Islet precursor cell (in vitro differentiated cells): ENCODE measurements around the gene MAP4K4.

Experiments
- DNase-seq: peaks from one replicate; pipeline ENCODE4 v3.0.0-alpha.2; 2018

MAP4K4 gene

DNA sequence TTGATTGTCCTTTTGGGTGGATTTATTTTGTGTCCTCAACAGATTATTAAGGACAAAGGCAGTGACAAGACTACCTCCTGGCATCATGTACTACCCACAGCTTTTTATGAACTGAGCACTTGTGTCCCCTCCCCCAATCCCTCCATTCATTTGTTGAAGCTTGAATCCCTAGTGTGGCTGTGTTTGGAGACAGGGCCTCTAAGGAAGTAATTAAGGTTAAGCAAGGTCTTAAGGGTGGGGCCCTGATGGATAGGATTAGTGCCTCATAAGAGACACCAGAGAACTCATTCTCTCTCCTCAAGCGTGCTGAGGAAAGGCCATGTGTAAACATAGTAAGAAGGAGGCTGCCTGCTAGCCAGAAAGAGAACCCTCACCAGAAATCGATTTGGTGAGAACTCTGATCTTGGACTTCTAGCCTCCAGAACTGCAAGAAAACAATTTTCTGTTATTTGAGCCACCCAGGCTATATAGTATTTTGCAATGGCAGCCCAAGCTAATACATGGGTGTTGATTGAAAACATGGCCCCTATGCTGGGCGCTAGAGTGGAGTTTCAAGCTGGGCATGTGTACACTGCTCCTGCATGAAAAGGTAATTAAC, 3.4 kb upstream of the MAP4K4 start:
- DNase-seq = no peak

DNA sequence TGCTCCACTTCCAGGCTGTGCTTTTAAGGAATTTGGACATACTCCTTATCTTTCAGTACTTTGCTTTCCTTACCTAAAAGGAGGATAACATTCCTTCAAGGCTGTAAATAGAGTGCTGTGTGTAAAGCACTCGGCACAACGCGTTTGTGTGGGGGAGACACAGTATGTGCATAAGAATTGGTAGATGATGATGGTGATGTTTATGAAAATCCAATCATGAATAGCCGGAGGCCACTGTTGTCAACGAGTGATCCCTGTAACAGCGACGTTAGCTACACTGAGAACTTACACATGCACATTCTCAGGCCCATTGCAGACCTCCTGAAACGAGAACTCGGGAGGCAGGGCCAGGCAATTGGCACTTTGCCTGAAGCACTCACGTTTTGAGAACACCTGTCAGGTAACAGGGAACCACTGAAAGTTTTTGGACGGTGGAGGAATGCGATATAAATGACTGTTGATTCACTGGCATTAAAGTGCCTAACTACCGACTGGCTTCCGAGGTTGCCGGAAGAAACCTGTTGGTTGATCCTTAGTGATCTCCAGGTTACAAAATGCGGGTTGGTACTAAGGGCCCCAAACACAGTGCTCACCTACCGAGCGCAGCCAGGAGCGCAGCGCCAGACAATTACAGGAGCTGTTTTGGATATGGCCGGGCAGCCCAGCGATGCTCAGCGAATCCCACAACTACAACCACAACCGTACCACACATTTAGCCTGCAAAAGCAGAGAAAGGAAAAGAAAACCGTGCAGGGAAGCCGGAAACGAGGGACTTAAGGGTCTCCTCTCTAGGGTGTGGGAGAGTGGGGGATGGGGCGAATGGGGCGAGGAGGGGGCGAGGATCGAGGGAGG, 1.0 kb upstream of the MAP4K4 start:
- peak; percentile 60 for DNase-seq

DNA sequence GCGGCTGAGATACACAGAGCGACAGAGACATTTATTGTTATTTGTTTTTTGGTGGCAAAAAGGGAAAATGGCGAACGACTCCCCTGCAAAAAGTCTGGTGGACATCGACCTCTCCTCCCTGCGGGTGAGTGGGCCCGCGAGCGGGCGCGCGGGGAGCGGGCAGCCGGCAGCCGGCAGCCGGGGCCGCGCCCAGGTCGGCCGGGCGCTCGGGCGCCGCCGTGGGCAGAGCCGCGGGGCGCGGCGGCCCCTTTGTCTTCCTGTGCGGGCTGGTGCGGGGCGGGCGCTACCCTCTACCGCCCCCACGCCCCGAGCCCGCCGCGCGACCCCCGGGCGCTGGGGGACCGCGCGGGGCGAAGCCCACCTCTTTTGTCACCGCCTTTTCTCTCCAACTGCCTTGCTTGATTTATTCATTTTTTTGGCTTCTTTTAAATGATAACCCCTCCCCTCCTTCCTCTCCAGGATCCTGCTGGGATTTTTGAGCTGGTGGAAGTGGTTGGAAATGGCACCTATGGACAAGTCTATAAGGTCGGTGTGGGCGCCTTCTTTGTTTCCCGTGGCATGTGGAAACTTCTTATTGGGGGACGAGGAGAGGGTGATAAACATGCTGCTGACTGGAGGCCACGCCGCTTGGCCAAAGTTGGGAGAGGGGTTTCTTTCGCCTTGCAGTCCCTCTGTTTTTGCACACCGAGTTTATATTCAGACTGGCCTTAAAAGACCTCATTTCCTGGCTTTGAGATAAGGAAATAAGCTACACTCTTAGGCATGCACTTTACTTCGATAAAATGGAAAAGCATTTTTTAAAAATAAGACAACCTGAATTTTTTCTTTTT, 722 bp downstream of the MAP4K4 start:
- DNase-seq = no peak

DNA sequence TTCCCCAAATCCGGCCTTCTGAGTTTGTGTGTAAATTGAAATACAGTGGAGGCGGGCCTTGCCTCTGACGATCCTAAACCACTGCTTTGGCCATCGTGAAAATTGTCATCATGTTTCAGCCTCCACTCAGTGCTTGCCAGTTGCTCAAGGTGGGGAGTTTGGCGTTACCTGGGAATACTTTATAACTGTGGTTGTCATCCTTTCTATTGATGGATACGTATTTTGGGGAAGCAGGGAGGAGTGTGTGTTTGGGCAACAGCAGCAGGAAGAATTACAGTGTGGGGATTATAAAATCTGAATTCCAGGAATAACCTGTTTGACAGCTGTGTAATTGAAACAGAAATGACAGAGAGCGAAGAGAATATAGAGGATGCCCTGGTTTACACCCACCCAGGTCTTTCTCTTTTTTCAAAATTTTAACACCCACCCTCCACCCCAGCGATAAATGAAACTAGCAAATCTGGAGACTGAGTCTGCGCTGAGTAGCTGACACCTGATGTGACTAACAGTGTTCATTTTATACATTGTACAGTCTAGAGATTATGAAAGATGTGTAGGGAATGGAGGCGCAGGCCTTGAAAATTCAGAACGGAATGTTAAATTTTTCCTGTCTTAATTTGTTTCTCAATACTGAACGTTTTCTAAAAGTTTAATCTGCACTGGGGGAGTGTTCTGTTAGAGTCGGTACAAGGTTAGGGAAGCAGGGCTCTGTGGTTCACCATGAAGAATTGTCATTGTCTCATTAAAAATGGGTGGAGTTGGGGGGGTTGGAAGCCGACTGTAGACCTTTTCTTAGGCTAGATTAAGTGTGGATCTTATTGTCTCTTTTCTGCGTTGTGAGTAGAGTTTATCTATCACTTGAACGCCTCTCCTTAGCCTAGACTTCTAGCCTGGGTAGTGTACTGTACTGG, 1.6 kb downstream of the MAP4K4 start:
- DNase-seq = no peak

DNA sequence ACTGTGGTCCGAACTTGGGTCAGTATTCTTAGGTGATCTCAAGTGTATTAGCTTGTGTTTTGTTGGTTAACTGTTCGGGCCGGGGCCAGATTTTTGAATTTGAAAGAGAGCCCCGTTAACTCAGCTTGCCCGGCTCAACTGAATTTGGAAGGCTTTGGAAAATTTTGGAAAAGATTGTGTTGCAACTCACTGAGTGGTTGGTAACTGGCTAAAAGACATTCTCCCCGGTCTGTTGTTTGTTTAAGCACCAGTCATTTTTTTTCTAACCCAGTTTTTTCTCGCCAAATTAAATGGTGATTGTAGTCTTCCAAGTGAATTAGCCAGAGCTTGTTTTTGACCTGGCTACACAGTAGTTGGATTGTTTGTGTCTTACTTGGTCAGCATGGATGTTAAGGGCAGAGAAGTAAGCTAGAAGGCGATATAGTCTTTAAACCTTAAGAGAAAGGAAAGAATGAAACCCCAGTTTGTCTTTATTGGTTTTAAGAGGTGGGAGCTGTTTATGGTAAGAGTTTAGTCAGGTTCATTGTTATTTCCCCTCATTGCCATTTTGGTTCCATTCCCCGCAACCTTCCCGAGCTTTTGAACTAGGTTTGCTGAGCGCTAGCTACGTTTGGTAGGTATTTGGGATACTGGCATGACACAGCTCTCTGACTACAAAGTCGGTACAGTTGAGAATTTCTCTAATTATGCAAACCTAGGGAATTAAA, 2.4 kb downstream of the MAP4K4 start:
- DNase-seq = no peak

DNA sequence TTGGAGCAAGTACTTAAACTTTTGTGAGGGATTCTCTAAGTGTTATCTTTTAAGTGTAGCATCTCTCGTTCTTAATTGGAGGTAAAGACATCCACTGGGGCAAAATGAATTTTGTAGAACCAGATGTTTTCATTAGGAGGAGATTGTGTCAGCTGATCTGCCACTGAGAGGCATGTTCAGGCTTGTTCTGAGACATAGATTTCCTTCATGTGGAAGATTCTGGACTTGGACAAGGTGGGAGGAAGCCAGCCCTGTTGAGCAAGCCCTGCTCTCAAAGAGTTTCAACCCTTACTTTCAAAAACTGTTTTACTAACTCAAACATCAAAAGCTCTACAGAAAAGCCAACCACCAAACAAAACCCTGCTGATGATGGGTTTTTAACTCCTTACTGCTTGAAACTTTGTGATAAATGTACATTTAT, 6.5 kb downstream of the MAP4K4 start:
- no peak for DNase-seq

DNA sequence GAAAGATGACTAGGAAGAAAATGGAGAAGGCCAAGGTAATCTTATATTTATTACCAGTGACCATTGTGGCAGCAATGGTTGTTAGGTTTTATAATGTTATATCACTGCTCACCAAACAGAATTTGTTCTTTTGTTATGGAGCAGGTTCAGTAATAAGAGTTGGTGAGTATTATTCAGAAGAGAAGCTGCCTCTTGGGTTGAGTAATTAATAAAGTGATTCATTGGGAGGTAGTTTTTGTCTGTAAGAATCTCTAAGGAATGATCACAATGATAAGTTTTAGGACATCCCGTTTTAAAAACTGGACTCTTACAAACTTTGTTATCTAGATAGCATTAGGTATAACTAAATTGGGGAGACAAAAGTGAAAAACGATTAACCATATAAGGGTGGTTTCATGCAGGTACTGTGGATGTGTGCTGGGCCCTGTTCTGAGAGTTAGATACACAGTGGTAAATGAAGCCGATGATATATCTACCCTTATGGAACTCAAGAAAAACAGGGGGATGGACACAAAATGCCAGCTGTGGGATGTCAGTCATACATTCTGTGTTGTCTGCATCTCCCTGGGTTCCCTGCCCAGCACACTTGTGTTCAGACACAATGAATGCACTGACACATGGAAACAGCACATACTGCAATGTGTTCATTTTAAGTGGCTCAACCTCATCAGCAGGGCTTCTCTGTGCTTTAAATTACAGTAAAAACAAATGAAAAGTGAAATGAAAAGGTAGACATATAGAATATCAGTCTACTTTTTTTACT, 7.5 kb downstream of the MAP4K4 start:
- DNase-seq = no peak

DNA sequence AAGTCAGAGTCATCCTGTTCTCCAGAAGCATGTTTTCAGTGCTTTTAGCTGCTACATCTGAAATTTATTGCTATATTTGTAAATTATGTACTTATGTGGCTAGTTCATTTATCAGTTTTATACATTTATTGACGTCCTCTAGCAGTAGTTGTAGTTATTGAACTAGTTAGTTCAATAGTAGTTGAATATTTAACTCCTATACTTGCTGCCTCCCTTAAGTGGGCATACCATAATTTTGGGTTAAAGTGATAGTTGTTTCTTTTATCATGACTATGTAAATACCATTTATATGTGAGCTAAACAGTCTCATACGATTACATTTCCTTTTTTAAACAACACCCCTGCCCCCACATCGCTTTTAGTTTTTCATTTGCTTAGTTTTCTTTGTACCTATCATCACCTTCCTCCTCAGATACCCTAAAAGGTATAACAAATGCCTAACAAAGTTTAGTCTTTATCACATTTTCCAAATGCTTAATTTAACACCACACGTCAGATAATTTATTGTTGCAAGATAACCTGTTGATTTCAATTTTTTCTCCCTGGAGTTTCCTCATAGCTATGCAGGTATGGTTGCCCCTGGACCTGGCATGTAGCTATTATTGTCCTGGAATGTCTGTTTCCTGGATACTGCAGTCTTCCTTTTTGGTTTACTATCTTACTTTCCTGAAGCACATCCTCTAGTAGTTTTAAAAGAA, 8.8 kb downstream of the MAP4K4 start:
- peak; percentile 8 for DNase-seq

DNA sequence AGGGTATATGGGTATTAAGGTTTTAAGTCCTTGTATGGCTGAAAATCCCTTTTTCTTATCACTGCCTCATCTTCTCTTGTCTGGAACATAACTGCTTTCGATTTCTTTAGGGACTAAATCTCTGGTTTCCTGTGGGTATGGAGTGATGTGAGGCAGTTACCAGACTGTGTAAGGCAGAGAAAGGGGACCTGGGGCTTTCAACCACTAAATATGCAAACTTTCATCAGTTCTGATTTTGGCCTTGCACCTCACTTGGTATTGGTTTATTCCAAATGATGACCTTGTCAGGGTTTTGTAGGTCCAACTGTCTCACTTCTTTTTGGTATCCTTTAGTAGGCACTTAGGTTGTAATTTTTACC, 9.3 kb downstream of the MAP4K4 start:
- DNase-seq = peak; percentile 12

DNA sequence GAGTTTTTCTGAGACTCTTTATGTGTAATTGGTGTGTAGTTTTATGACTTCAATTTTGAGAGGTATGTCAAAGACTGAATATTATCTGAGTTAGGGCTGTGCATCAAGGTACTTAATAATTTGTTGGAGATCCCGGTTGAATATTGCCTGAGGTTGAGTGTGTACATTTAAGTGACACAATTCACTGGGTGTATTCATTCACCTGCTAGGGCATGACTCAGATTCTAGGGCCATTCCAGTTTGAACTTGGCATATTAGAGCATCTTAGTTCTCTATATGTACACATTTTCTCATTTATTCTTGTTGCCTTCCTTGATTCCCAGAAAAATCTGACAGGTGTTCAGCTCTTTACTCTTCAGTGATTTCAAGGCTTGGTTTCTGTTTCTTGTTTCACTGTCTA, 12.5 kb downstream of the MAP4K4 start:
- no peak for DNase-seq

DNA sequence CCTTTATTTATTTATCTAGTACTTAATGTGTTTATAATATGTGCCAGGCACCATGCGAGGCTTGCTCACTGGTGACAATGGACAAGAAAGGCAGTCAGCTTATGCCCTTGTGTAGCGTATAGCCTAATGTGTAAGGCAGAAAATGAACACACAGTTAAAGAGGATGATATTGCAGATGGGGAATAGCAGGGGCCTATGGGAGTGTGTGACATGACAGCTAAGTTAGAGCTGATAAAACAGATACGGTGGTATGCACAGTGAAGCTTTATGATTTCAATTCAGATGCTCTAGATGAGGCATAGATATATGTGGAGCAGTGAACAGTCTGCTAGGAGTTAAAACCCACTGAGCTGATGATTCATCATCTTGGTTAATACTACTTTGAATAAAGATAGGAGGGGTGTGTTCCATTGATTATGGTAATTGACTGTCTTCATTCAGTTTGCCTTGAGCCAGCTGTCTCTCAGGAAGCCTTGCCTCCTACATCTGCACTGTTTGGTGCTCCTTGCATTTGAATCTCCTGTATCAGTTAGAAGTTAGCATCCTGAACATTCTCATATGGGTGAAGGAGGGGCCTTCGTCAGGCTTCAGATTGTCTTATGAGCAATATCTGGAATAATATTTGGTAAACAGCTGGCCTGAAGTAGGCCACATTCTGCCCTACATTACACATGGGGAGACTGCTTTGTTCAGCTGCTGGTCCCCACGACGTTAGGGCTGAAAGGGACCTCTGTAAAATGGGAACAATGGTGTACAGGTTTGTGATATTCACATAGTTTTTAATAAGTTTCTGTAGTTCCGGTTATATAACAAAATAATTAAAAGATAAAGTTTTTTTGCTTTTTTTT, 13.2 kb downstream of the MAP4K4 start:
- no peak for DNase-seq

DNA sequence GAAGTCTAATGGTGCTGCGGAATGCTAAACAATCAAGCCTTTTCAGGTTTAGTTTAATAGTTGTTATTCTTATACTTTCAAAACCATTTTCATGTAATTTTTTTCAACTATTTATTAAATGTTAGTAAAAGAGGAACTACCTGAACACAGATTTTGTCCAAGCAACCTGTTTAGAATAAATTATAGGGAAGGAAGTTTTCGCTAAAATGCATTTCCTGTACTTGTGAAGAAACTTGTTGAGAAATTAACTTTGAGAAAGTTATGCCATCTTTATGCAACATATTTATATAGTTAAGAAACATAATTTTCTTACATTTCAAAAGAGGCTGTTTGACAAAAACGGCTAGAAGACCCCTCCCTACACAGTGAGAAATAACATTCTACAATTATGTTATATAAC, 16.6 kb downstream of the MAP4K4 start:
- DNase-seq = no peak

DNA sequence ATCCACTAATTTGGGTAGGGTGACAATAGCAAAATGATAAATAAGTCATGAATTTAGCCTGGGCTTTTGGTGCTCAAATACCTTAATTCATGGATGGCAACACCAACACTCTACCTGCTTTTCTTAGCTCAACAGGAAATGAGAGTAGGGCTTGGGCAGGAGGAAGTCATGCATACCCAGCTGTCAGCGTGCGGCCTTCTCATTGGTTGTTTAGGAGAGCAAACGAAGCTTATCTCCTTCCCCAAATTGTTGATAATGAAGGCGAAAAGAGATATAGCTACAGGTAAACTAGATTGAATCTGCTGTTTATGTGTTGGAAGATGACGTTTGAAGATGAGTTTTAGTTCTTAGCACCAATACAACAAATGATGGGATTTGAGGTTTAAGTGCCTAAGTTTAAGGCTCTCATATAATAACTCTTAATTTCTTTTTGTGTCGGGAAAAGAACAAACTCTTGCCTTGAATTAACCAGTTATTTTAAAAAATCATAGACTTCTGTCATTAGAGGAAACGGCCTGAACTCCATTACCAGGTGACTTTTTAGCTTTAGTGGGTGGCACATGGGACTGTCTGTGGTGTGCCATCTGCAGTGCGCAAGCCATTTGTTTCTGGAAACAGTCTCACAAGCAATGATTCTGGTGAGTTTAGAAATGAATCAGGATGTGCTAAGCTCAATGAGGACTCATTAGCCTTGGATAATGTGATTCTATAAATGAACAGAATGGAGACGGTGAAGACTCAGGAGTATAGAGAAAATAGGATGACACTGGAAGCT, 19.8 kb downstream of the MAP4K4 start:
- no peak for DNase-seq

DNA sequence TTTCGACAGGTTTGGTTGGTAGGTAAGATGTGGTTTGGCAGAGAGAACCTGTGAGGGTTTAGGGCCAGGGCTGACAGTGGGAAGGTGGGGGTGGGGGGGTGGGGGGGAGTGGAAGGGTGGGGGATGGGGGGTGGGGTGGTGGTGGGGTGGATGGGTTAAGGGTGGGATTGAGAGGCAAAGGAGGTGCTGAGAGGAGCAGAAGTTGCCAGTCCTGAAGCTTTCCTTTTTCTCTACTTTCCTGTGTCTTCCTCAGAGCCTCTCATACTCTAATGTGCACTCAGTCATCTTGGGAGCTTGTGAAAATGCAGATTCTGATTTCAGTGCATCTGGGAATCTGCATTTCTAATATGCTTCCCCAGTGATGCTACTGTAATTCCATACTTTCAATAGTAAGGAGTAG, 21.0 kb downstream of the MAP4K4 start:
- peak; percentile 5 for DNase-seq

DNA sequence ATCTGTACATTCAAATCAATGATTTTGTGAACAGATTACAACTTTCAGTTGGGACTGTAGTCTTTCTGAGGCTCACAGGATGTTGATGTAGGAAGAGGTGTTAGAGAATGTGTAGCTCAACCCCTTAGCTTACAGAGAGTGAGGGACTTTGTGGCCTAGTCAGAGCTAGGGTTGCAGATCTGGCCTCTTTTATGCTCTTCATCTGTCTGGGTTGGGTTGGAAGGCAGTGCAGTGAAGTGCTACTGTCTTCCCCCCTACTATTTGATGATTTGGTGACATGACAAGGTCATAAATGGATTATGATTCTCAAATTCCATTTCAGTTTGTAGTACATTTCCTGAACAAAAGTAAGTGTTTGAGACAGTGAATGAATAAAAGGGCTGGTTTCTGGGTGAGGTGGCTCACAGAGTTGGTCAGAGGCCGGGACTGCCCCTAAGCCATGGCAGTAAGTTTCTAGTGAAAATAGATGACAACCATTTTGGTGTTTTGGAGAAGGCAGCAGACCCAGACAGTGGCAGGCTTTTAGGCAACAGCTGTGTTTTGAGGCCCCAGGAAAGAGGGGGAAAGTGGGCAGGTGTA, 21.6 kb downstream of the MAP4K4 start:
- peak; percentile 26 for DNase-seq

DNA sequence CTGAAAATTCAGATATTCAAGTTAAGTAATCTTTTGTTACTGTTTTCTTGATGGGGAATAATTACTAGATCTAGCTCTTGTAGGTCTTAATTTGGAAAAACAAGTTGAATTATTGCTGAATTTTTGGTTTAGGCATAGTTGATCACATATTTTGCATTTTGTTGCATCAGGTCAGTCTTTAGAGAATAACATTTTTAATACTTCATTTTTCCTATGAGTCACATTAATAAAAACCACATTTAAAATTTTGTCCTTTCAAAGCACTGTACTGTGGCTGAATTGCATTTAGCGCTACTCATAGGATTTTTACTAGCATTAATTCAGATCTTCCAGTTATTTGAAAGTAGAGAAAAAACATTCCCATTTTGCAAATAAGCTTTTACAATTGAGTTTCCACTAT, 23.2 kb downstream of the MAP4K4 start:
- no peak for DNase-seq

DNA sequence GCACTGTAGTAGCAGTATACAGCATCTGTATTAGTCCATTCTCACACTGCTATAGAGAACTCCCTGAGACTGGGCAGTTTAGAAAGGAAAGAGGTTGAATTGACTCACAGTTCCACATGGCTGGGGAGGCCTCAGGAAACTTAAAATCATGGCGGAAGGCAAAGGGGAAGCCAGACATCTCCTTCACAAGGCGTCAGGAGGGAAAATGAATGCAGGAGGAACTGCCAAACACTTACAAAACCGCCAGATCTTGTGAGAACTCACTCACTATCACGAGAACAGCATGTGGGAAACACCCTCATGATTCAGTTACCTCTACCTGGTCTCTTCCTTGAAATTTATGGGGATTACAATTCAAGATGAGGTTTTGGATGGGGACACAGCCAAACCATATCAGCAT, 25.4 kb downstream of the MAP4K4 start:
- DNase-seq = no peak

DNA sequence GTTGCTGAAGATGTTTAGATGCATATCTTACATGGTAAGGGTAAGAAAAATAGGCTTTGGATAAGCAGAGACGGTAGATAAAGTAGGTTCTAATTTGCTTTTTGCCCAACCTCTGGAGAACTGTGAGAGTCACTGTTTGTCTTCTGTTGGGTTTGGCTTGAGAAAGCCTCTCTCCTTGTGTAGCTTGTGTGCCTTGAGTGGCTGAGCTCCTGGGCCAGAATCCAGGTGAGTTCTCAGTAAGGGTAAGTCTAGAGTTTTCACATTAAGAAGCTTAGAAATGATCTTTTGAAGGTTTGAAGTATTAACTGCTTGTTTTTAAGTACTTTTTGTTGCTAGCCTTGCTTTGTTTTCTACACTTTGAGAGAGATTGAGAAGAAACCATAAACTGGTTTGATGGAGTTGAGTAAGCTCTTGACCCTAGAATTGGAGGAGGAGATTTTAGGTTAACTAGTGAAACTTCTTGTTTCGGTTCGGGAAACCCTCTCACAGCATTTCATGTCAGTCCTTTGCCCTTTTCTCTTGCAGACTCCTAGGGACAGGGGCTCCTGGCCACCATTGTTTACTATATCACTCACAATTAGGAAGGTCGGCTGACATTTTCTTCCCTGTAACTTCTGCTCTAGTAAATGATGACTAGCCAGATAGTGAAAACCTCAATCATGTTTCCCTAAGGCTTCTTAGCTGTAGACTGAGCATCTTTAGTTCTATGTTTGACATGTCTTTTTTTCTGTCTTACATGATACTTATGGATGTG, 26.0 kb downstream of the MAP4K4 start:
- DNase-seq = no peak
